Left lung (tissue), 10 donors: Measurements from ENCODE around the gene COX8A. TPM values are rescaled to one million over a fixed set of nuclear protein-coding genes. Genes with fewer than 3 reads are reported as not detected.

Experiments
- ATAC-seq: fragments of 200-7000 bp; cut with Tn5 transposase; one replicate; pipeline ENCODE4 v1.9.1; 2020; ENCODE audit warnings: moderate library complexity
- DNase-seq, 4 donors: peaks; one replicate each; pipeline ENCODE4 v3.0.0-alpha.2; 2013 to 2020
- H3K27ac ChIP-seq, 2 donors: fragments of 200-600 bp; sonication (generic) in 1 of 2; one replicate each; pipeline versions ENCODE4 v1.5.0 to v1.8.0; 2020 to 2021
- H3K27me3 ChIP-seq, 2 donors: fragments of 200-600 bp; sonication (generic) in 1 of 2; one replicate each; pipeline versions ENCODE4 v1.5.0 to v1.8.0; 2020 to 2021
- H3K36me3 ChIP-seq, 2 donors: fragments of 200-600 bp; sonication (generic) in 1 of 2; one replicate each; pipeline versions ENCODE4 v1.5.0 to v1.8.0; 2020 to 2021
- H3K4me1 ChIP-seq, 2 donors: fragments of 200-600 bp; one replicate each; pipeline ENCODE4 v1.8.0; 2021
- H3K4me3 ChIP-seq, 2 donors: fragments of 200-600 bp; sonication (generic) in 1 of 2; one replicate each; pipeline versions ENCODE4 v1.5.0 to v1.8.0; 2020 to 2021; ENCODE audit warnings: mild to moderate bottlenecking in 1 of 2
- H3K9me3 ChIP-seq, 2 donors: fragments of 200-600 bp; sonication (generic) in 1 of 2; one replicate each; pipeline versions ENCODE4 v1.5.0 to v1.8.0; 2020 to 2021
- intact Hi-C, 2 donors: fragments of 100-400 bp; cut with DNase I; formaldehyde crosslinking; loops; one replicate each; pipeline versions ENCODE4 v1.11.2 to v1.14.2; 2022
- polyA plus RNA-seq, 6 donors: library from polyadenylated mRNA; unstranded; fragments of 120-200 nt; gene quantifications; one replicate each; pipeline ENCODE4 v1.2.1, GENCODE V29; 2013; ENCODE audit not compliant: insufficient read length in 6 of 6
- total RNA-seq, 2 donors: library from RNA; stranded (reverse); fragmentation: NEBNext Ultra II Directional; extraction: Animal tissue kit (Norgen Biotek cat#: 25700); gene quantifications; one replicate each; pipeline ENCODE4 v1.2.1, GENCODE V29; 2021
- TF ChIP-seq, protein P1 (sequence below), 2 donors: fragments of 200-600 bp; sonication (generic) in 1 of 2; IDR thresholded peaks; one replicate each; pipeline versions ENCODE4 v1.5.0 to v1.8.0; 2021; ENCODE audit warnings: antibody characterized with exemption in 2 of 2
- donor health status: DM: no; HTN: yes; CAD: no.
- donor health status: DM: no; HTN: no; CAD: no.

The COX8A gene
- total and polyA plus RNA-seq, 8 donors: 135 to 281 (median 178) TPM

DNA sequence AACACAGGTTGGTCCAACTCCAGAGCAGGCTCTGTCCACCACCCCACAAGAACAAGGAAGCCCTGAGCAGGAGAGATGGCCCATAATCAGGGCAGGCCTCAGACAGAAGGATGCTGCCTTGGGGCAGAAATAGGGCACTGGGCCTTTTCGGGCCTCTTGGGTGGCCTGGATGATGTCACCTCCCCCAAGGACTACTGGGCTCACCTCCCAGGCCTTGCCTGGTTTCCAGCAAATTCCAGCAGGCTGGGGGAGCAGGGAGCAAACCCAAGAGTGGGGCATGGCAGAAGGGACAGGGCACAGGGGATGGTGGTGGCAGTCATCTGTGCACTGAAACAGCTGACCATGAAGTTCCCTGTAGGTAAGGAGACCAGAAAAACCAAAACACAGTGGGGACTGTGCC, 41.0 kb upstream of the COX8A start:
- DNase-seq: no peak
- H3K9me3 ChIP-seq: no peaks in the 10 kb centered on the region
- intact Hi-C loops: no loop called here
- ATAC-seq: no peak
- H3K27ac ChIP-seq: no peak overlapping the region
- H3K36me3 ChIP-seq: no peaks in the 10 kb centered on the region
- H3K27me3 ChIP-seq: no peaks in the 10 kb centered on the region
- H3K4me3 ChIP-seq: no peak overlapping the region
- peaks cover 0 to 6% of the 10 kb centered on the region in 2 donors for H3K4me1 ChIP-seq
- TF ChIP-seq, protein P1, sequence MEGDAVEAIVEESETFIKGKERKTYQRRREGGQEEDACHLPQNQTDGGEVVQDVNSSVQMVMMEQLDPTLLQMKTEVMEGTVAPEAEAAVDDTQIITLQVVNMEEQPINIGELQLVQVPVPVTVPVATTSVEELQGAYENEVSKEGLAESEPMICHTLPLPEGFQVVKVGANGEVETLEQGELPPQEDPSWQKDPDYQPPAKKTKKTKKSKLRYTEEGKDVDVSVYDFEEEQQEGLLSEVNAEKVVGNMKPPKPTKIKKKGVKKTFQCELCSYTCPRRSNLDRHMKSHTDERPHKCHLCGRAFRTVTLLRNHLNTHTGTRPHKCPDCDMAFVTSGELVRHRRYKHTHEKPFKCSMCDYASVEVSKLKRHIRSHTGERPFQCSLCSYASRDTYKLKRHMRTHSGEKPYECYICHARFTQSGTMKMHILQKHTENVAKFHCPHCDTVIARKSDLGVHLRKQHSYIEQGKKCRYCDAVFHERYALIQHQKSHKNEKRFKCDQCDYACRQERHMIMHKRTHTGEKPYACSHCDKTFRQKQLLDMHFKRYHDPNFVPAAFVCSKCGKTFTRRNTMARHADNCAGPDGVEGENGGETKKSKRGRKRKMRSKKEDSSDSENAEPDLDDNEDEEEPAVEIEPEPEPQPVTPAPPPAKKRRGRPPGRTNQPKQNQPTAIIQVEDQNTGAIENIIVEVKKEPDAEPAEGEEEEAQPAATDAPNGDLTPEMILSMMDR (IDR thresholded peaks at IDR 0.05): no peak

DNA sequence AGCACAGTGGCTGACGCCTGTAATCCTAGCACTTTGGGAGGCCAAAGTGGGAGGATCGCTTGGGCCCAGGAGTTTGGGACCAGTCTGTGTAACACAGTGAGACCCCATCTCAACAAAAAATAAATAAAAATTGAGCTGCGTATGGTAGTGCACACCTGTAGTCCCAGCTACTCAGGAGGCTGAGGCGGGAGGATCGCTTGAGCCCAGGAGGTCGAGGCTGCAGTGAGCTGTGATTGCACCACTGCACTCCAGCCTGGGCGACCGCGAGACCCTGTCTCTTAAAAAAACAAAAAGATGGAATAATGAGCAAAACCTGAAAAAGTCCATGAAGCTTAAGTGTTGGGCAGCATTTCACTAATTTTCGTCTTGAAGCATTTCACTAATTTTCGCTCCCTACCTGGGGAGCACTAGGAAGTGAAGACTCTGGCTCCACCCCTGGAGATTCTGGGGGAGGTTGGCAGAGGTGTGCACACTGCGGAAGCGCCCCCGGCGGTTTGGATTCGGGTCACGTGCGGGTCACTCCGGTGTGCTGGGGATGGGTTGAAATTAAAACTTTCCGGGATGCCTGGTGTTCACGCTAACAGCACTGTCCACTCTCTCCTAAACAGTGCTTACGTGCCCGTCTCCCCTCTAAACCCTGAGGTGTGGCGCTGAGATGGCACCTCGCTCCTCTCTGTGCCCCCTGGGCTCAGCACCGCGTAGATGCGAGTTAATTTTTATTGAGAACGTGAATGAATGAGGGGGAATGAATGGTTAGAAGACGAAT, 36.5 kb upstream of the COX8A start:
- Histone ChIP-seq H3K27ac (peak overlapping the region; percentile 22 to 61), H3K4me1 (peaks cover 11 to 33% of the 10 kb centered on the region in 2 donors), H3K36me3 (no peaks in the 10 kb centered on the region), H3K4me3 (peak overlapping the region; percentile 67 to 69), H3K9me3 (no peaks in the 10 kb centered on the region), H3K27me3 (no peaks in the 10 kb centered on the region)
- intact Hi-C loops: no loop called here
- DNase-seq (no peak), ATAC-seq (peak; percentile 2)
- TF ChIP-seq, protein P1 (IDR thresholded peaks at IDR 0.05): no peak

DNA sequence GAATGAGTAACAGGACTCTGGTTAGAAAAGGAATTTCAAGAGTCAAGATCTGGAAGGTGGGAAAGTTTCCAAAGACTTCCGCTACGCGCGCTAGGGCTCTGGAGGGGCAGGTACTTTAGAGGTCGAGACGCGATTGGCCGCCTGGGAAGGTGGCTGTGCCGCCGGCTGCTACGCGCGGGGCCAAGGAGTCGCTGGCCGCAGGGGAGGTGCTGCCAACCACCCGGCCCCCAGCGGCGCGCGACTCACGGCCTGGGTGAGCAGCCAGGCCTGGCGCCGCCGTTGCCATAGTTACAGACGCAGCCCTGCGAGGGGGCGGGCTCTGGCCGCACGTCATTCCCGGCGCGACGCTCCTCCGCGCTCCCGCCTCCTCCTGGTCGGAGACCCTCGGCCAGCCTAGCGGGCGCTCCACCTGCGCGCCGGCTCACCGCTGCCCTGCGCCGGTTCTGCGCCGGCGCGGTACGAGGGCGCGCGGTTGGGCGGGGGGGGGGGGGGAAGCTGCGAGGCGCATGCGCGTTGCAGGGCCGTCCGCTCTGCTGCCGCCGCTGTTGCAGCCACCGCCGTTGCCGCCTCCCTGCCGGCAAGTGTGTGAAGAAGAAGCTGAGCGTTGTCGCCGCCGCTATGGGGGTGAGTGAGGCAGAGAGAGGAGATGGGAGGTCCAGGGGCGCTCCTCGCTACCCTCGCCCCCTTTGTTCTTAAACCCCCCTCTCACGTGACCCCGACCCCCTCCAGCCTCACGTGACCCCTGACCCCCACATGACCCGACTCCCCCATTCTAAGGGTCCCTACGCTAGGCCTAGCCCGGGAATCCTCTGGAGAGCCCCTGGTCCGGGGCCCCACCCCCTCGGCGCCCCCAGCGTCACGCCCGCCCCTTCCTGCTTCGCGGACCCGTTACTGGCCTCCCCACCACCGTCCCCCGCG, 35.7 kb upstream of the COX8A start, which contains the start of gene NAA40:
Gene NAA40, plus strand, starts transcription at position 524 of the 918 bp plus-strand sequence. Its CDS starts 95 bp downstream, at position 619.
- Histone ChIP-seq H3K27ac (peak within 1 kb of the TSS; percentile 22 to 61), H3K36me3 (no peaks in the 10 kb centered on the region), H3K9me3 (no peaks in the 10 kb centered on the region), H3K4me3 (peak within 1 kb of the TSS; percentile 67 to 69), H3K27me3 (no peaks in the 10 kb centered on the region), H3K4me1 (peaks cover 11 to 33% of the 10 kb centered on the region in 2 donors)
- TF ChIP-seq, protein P1 (IDR thresholded peaks at IDR 0.05): peak in 1 of 2 donors; percentile 14
- DNase-seq (peak; percentile 92 to 97 (median 96)), ATAC-seq (peak; percentile 97)
- intact Hi-C loops: no loop called here

DNA sequence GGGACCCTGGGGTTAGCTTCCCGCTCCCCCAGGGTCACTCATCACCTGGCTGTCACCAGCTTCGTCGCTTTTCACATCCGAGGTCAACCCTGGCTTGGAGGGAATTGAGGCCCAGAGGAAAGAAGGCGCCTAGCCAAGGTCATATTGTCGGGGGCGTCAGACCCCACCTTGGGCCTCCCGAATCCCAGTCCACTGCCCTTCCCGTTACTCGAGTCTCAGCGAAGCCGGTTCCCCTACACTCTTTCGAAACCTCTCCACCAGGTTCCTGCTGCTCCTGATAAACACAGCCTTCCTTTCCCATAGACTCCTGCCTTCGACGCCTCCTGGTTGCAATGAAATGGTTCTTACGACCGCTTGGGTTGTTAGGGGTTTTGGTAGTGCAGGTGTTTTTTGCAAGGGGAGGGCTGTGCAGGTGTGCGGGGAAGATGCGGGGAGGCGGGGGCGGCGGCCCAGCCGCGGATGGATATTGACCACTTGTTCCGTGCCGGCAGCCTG, 35.0 kb upstream of the COX8A start:
- peak; percentile 4 for ATAC-seq

More for the DNA sequence above, 35.0 kb upstream of the COX8A start:
- H3K4me3 ChIP-seq: peak overlapping the region; percentile 67 to 69
- H3K36me3 ChIP-seq: no peaks in the 10 kb centered on the region
- no peaks in the 10 kb centered on the region for H3K9me3 ChIP-seq
- no peaks in the 10 kb centered on the region for H3K27me3 ChIP-seq
- peak in 2 of 4 donors; percentile 18 to 59 for DNase-seq
- H3K27ac ChIP-seq: no peak overlapping the region
- intact Hi-C loops: no loop called here
- H3K4me1 ChIP-seq: peaks cover 11 to 33% of the 10 kb centered on the region in 2 donors
- TF ChIP-seq, protein P1 (IDR thresholded peaks at IDR 0.05): no peak
